Breast epithelium (tissue), 3 donors: ENCODE data around the gene SURF4.
"Not testable (repeated sequence)": the region's sequence is repeated elsewhere in the genome, so short reads cannot be mapped to it uniquely, and the experiment has no call there.

Experiments used
- POLR2A ChIP-seq: fragments of 450-650 bp; IDR thresholded peaks from one replicate; pipeline ENCODE4 v1.6.1; 2016; ENCODE audit warnings: antibody characterized with exemption, mild to moderate bottlenecking, moderate library complexity
- POLR2AphosphoS5 ChIP-seq, 3 donors: sonication (generic); formaldehyde crosslinking; IDR thresholded peaks; one replicate each; pipeline ENCODE4 v1.6.1; 2017; ENCODE audit warnings: antibody characterized with exemption in 3 of 3
- TF ChIP-seq, protein P1 (sequence below), 3 donors: fragments of 450-650 bp; IDR thresholded peaks; one replicate each; pipeline ENCODE4 v1.5.1; 2016 to 2017; ENCODE audit warnings: antibody characterized with exemption in 3 of 3, mild to moderate bottlenecking in 3 of 3, moderate library complexity in 3 of 3

DNA sequence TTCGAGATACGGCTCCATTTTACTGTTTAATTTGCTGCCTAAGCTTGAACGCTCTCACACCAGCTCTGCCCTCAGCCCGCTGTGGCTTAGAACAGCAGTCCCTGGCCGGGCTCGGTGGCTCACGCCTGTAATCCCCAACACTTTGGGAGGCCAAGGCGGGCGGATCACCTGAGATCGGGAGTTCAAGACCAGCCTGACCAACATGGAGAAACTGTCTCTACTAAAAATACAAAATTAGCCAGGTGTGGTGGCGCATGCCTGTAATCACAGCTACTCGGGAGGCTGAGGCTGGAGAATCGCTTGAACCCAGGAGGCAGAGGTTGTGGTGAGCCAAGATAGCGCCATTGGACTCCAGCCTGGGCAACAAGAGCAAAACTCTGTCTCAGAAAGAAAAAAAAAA is 1.4 kb upstream of the SURF4 start:
- TF ChIP-seq, protein P1, sequence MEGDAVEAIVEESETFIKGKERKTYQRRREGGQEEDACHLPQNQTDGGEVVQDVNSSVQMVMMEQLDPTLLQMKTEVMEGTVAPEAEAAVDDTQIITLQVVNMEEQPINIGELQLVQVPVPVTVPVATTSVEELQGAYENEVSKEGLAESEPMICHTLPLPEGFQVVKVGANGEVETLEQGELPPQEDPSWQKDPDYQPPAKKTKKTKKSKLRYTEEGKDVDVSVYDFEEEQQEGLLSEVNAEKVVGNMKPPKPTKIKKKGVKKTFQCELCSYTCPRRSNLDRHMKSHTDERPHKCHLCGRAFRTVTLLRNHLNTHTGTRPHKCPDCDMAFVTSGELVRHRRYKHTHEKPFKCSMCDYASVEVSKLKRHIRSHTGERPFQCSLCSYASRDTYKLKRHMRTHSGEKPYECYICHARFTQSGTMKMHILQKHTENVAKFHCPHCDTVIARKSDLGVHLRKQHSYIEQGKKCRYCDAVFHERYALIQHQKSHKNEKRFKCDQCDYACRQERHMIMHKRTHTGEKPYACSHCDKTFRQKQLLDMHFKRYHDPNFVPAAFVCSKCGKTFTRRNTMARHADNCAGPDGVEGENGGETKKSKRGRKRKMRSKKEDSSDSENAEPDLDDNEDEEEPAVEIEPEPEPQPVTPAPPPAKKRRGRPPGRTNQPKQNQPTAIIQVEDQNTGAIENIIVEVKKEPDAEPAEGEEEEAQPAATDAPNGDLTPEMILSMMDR (IDR thresholded peaks at IDR 0.05) = not testable (repeated sequence)
- not testable (repeated sequence) for TF ChIP-seq POLR2AphosphoS5 (IDR thresholded peaks at IDR 0.05); POLR2A
